Neutrophil (primary cell): ENCODE measurements around the gene FRMPD1.

Source experiments
- H3K27ac ChIP-seq: fragments of 200-600 bp; sonication (generic); 2 replicates; pipeline ENCODE4 v1.5.1; 2016; ENCODE audit warnings: mild to moderate bottlenecking, moderate library complexity
- H3K27me3 ChIP-seq: fragments of 200-600 bp; sonication (generic); 2 replicates; pipeline ENCODE4 v1.6.0; 2016; ENCODE audit warnings: mild to moderate bottlenecking
- H3K36me3 ChIP-seq: fragments of 200-600 bp; sonication (generic); 2 replicates; pipeline ENCODE4 v1.5.1; 2017
- H3K4me1 ChIP-seq, 2 experiments: fragments of 200-600 bp in 1 of 2; sonication (generic) in 1 of 2; 1 replicate in 1 of 2; 2 replicates in 1 of 2; pipeline versions ENCODE4 v1.5.1 to v1.6.1; 2013 to 2016; ENCODE audit warnings: low read depth in 1 of 2, low read length in 1 of 2, mild to moderate bottlenecking in 1 of 2, moderate library complexity in 1 of 2; ENCODE audit not compliant: control insufficient read depth in 1 of 2, insufficient read depth in 1 of 2
- H3K4me3 ChIP-seq, 2 experiments: fragments of 200-600 bp in 1 of 2; sonication (generic) in 1 of 2; 1 replicate in 1 of 2; 2 replicates in 1 of 2; pipeline ENCODE4 v1.5.1; 2013 to 2016; ENCODE audit warnings: low read depth in 1 of 2, low read length in 1 of 2, mild to moderate bottlenecking in 1 of 2, moderate library complexity in 1 of 2
- H3K9me3 ChIP-seq: fragments of 200-600 bp; sonication (generic); 2 replicates; pipeline ENCODE4 v1.5.1; 2016
- TF ChIP-seq, protein P1 (sequence below): fragments of 200-600 bp; sonication (generic); IDR thresholded peaks from 2 replicates; pipeline ENCODE4 v1.5.1; 2016; ENCODE audit warnings: antibody characterized with exemption

Gene FRMPD1

DNA sequence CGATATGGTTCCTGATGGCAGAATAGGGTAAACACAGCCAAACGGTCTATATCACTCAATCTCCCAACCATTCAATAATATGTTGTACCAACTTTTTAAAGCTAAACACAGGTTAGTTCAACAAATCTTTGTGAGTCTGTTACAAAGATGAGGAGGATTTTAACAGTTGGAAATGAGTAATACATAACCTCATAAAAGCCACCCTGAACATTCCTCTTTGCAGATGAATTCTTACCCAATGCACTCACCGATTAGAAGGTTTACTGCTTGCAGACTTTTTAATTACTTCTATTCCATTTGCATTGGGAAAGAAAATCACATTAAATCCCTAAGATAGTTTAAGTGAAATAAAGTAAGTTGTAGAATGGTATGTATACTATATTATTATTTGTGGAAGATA, 79.5 kb downstream of the FRMPD1 start:
- Histone ChIP-seq H3K4me3 (no peak overlapping the region), H3K27me3 (peaks cover 26% of the 10 kb centered on the region), H3K4me1 (no peaks in the 10 kb centered on the region), H3K27ac (no peak overlapping the region), H3K9me3 (no peaks in the 10 kb centered on the region), H3K36me3 (no peaks in the 10 kb centered on the region)
- TF ChIP-seq, protein P1, sequence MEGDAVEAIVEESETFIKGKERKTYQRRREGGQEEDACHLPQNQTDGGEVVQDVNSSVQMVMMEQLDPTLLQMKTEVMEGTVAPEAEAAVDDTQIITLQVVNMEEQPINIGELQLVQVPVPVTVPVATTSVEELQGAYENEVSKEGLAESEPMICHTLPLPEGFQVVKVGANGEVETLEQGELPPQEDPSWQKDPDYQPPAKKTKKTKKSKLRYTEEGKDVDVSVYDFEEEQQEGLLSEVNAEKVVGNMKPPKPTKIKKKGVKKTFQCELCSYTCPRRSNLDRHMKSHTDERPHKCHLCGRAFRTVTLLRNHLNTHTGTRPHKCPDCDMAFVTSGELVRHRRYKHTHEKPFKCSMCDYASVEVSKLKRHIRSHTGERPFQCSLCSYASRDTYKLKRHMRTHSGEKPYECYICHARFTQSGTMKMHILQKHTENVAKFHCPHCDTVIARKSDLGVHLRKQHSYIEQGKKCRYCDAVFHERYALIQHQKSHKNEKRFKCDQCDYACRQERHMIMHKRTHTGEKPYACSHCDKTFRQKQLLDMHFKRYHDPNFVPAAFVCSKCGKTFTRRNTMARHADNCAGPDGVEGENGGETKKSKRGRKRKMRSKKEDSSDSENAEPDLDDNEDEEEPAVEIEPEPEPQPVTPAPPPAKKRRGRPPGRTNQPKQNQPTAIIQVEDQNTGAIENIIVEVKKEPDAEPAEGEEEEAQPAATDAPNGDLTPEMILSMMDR, result no peak

DNA sequence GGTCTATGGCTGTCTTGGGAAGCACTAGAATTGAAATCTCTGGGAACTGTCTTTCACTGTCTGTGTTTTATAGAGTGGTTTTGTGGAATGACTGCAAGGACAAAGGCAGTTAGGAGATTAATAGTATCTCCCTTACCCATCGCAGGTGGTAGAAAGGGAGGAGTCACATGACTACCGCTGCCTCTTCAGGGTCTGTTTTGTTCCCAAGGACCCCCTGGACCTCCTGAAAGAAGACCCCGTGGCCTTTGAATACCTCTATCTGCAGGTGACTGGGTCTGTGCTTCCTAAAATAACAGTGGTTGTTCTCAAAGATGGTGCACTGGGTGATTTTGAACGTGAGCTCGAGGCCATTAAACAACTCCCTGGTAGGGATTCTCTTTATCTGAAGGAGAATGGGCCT, 80.1 kb downstream of the FRMPD1 start:
- Histone ChIP-seq H3K4me3 (no peak overlapping the region), H3K9me3 (no peaks in the 10 kb centered on the region), H3K36me3 (no peaks in the 10 kb centered on the region), H3K27ac (no peak overlapping the region), H3K4me1 (no peaks in the 10 kb centered on the region), H3K27me3 (peaks cover 26% of the 10 kb centered on the region)
- TF ChIP-seq, protein P1, result no peak

DNA sequence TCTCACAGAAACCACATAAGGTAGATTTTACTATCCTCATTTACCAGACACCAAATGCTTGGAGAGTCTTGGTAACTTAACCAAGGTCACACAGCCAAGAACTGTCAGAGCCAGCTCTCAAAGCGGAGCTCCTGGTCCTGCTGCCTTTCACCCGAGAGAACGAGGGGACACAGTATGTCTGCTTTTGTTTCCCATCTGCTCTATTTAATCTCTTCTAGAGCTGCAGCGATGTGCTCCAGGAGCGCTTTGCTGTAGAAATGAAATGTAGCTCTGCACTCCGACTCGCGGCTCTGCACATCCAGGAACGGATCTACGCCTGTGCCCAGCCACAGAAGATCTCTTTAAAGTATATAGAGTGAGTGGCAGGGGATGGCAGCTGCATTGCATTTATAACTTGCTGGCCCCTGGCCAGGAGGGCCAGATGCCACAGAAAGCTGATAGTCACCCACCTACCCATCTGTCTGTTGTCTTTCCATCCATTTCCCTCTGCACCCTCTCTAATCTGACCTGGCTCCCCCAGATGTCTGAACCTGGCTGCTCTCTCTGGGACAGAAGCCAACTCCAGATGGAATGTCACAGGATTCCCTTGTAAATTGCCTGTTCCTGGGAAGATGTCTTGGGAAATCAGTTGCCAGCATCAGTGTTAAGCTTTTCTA, 81.5 kb downstream of the FRMPD1 start:
- H3K4me3 ChIP-seq, result no peak overlapping the region
- H3K27me3 ChIP-seq, result peaks cover 26% of the 10 kb centered on the region
- H3K36me3 ChIP-seq, result no peaks in the 10 kb centered on the region
- H3K4me1 ChIP-seq, result no peaks in the 10 kb centered on the region
- TF ChIP-seq, protein P1, result no peak
- H3K27ac ChIP-seq, result no peak overlapping the region
- no peaks in the 10 kb centered on the region for H3K9me3 ChIP-seq

DNA sequence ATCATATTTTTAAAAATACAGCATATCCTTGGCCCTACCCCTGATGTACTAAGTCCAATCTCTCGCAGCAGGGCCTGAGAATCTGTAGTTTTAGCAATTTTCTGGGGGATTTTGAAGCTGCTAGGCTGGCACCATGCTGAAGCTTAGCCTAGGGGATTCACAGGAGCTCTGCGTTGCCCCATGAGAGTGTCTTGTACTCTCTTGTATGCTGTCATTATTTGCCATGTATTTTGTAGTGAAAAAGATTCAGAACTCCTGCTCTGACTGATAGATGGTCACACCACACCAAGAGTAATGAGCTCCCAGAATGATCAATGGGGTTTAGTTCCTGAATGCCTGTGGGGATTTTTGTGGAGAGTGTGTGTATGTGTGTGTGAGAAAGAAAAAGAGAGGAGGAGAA, 82.2 kb downstream of the FRMPD1 start:
- H3K4me3 ChIP-seq, result no peak overlapping the region
- no peaks in the 10 kb centered on the region for H3K36me3 ChIP-seq
- peaks cover 26% of the 10 kb centered on the region for H3K27me3 ChIP-seq
- H3K4me1 ChIP-seq, result no peaks in the 10 kb centered on the region
- TF ChIP-seq, protein P1, result no peak
- H3K27ac ChIP-seq, result no peak overlapping the region
- no peaks in the 10 kb centered on the region for H3K9me3 ChIP-seq

DNA sequence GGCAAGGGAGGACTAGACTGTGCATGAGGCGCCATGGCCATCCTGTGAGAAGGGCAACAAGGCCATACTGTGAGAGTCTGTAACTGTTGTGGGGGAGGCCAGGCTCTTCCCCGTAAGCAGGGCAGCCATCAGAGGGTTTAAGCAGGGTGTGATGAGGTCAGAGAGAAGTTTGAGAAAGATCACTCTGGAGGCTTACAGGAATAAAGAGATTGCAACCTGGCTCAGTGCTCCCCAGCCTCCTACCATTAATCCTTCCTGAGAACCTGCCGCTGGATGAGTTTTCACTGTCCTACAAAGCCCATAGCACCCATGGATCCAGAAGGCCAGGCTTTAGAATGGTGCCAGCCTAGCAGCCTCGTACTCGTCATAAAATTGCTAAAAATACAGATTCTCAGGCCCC, 88.5 kb downstream of the FRMPD1 start:
- Histone ChIP-seq H3K4me1 (no peaks in the 10 kb centered on the region), H3K4me3 (no peak overlapping the region), H3K9me3 (no peaks in the 10 kb centered on the region), H3K27ac (no peak overlapping the region), H3K36me3 (no peaks in the 10 kb centered on the region), H3K27me3 (no peaks in the 10 kb centered on the region)
- TF ChIP-seq, protein P1, result no peak

DNA sequence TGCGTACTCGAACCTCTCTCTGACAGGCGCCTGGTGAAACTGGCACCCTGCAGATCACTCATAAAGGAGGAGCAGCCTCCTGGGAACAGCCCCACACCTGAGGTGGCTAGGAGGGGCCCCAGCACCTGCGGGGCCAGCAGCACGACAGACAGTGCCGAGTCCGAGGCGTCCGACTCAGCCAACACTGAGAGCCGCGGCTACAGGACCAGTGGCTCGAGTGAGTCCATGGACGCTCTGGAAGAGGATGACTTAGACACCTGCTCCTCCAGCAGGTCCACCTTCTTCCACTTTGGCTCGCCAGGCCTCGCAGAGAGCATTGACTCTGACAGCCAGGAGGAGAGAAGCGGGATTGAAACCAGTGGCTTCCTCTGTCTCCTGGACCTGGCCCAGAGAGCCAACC, 89.4 kb downstream of the FRMPD1 start:
- Histone ChIP-seq H3K4me3 (no peak overlapping the region), H3K27ac (no peak overlapping the region), H3K9me3 (no peaks in the 10 kb centered on the region), H3K4me1 (no peaks in the 10 kb centered on the region), H3K36me3 (no peaks in the 10 kb centered on the region), H3K27me3 (no peaks in the 10 kb centered on the region)
- TF ChIP-seq, protein P1, result no peak
